B cell (primary cell): ENCODE measurements around the gene RASL10B. TPM values are rescaled to one million over a fixed set of nuclear protein-coding genes. Genes with fewer than 3 reads are reported as not detected.
"Not testable (repeated sequence)": the region's sequence is repeated elsewhere in the genome, so short reads cannot be mapped to it uniquely, and the experiment has no call there.

Experiments
- ATAC-seq: fragments of 200-7000 bp; cut with Tn5 transposase; one replicate; pipeline ENCODE4 v1.10.0; 2021; ENCODE audit warnings: low read depth, mild to moderate bottlenecking, moderate number of reproducible peaks, moderate library complexity
- CTCF ChIA-PET: fragments of 350-600 bp; sonication (Branson Sonifier 250); formaldehyde crosslinking; loops from one replicate; lab custom pipeline; 2021; ENCODE audit warnings: antibody characterized with exemption, inconsistent platforms; lab: Charles Lee
- POLR2A ChIA-PET: fragments of 350-600 bp; sonication (Branson Sonifier 250); formaldehyde crosslinking; loops from one replicate; lab custom pipeline; 2021; ENCODE audit warnings: antibody characterized with exemption; lab: Charles Lee
- DNase-seq: peaks from one replicate; pipeline ENCODE4 v3.0.0; 2013
- H2AFZ ChIP-seq: 2 replicates; pipeline ENCODE4 v1.6.1; 2012; ENCODE audit warnings: mild to moderate bottlenecking, low read depth, low read length; ENCODE audit not compliant: insufficient read depth, poor library complexity, severe bottlenecking
- H3K27ac ChIP-seq, 2 donors: 1 replicate in 1 of 2; 2 replicates in 1 of 2; pipeline ENCODE4 v1.5.1; 2012 to 2013; ENCODE audit warnings: low read length in 2 of 2, mild to moderate bottlenecking in 2 of 2, moderate library complexity in 1 of 2
- H3K27me3 ChIP-seq, 4 experiments: fragments of 200-600 bp in 1 of 4; sonication (generic) in 1 of 4; replicated peaks in 1 of 4; 1 replicate in 2 of 4; 2 replicates in 2 of 4; pipeline versions ENCODE4 v1.6.1 to v1.7.0; 2013 to 2016; ENCODE audit warnings: low read length in 3 of 4, mild to moderate bottlenecking in 2 of 4, mixed read lengths in 1 of 4, moderate library complexity in 1 of 4; ENCODE audit not compliant: insufficient read depth in 4 of 4, control insufficient read depth in 3 of 4; ENCODE audit errors: control extremely low read depth in 1 of 4
- H3K36me3 ChIP-seq, 2 experiments: replicated peaks in 1 of 2; 1 replicate in 1 of 2; 2 replicates in 1 of 2; pipeline versions ENCODE4 v1.6.1 to v1.7.1; 2013; ENCODE audit warnings: low read length in 1 of 2; ENCODE audit not compliant: insufficient read depth in 2 of 2, control insufficient read depth in 1 of 2; ENCODE audit errors: control extremely low read depth in 1 of 2, extremely low read depth in 1 of 2
- H3K4me1 ChIP-seq, 2 donors: fragments of 200-600 bp in 1 of 2; sonication (generic) in 1 of 2; 1 replicate in 1 of 2; 2 replicates in 1 of 2; pipeline versions ENCODE4 v1.5.1 to v1.6.1; 2013 to 2017; ENCODE audit warnings: low read length in 2 of 2; ENCODE audit not compliant: control insufficient read depth in 2 of 2, insufficient read depth in 2 of 2
- H3K4me2 ChIP-seq: replicated peaks from 2 replicates; pipeline ENCODE3; 2012; ENCODE audit warnings: mild to moderate bottlenecking, low read depth, low read length; ENCODE audit not compliant: poor library complexity, severe bottlenecking
- H3K4me3 ChIP-seq, 5 experiments: fragments of 200-600 bp in 1 of 5; sonication (generic) in 1 of 5; 1 replicate in 3 of 5; 2 replicates in 2 of 5; pipeline versions ENCODE4 v1.5.1 to v1.7.0; 2011 to 2016; ENCODE audit warnings: low read length in 4 of 5, mild to moderate bottlenecking in 4 of 5, low read depth in 2 of 5, control low read depth in 1 of 5, moderate library complexity in 1 of 5; ENCODE audit not compliant: insufficient read depth in 1 of 5; ENCODE audit errors: control extremely low read depth in 1 of 5, extremely low read depth in 1 of 5
- H3K79me2 ChIP-seq: fragments of 200-600 bp; sonication (generic); one replicate; pipeline ENCODE4 v1.6.0; 2016; ENCODE audit warnings: low read length; ENCODE audit not compliant: control insufficient read depth, insufficient read depth
- H3K9ac ChIP-seq: fragments of 200-600 bp; sonication (generic); 2 replicates; pipeline ENCODE4 v1.6.1; 2017; ENCODE audit warnings: mild to moderate bottlenecking, low read length, moderate library complexity
- H3K9me3 ChIP-seq, 3 donors: one replicate each; pipeline versions ENCODE4 v1.6.1 to v1.7.1; 2013; ENCODE audit warnings: low read length in 2 of 3; ENCODE audit not compliant: control insufficient read depth in 2 of 3, insufficient read depth in 1 of 3; ENCODE audit errors: control extremely low read depth in 1 of 3
- H4K20me1 ChIP-seq: 2 replicates; pipeline ENCODE4 v1.6.0; 2012; ENCODE audit warnings: mild to moderate bottlenecking, low read length; ENCODE audit not compliant: insufficient read depth, control insufficient read depth, poor library complexity, severe bottlenecking
- H3K27ac Mint-ChIP-seq: one replicate; pipeline ENCODE4 v1.8.0; 2021; ENCODE audit warnings: mixed read lengths
- H3K27me3 Mint-ChIP-seq: one replicate; pipeline ENCODE4 v1.8.0; 2021; ENCODE audit warnings: mixed read lengths
- H3K4me1 Mint-ChIP-seq: one replicate; pipeline ENCODE4 v1.8.0; 2021; ENCODE audit warnings: mixed read lengths
- H3K4me3 Mint-ChIP-seq: one replicate; pipeline ENCODE4 v1.8.0; 2021; ENCODE audit warnings: mixed read lengths
- H3K9me3 Mint-ChIP-seq: one replicate; pipeline ENCODE4 v1.8.0; 2022; ENCODE audit warnings: mixed read lengths; ENCODE audit not compliant: insufficient read depth
- EZH2 ChIP-seq: IDR thresholded peaks from 2 replicates; pipeline ENCODE4 v1.6.1; 2012; ENCODE audit warnings: borderline replicate concordance, low read depth, mild to moderate bottlenecking, moderate library complexity, low read length; ENCODE audit not compliant: insufficient read depth, poor library complexity, severe bottlenecking
- WGBS: methylation state at CpG from one replicate; pipeline ENCODE4 v1.1.5; 2013; ENCODE audit warnings: missing lambda C conversion rate; ENCODE audit not compliant: insufficient coverage; 5-methylcytosine and 5-hydroxymethylcytosine counted together
- intact Hi-C: fragments of 100-400 bp; cut with micrococcal nuclease; formaldehyde crosslinking; loops from one replicate; pipeline ENCODE4 v1.10.0; 2022
- polyA plus RNA-seq: library from polyadenylated mRNA; depleted of rRNA; stranded (reverse); fragments of >200 nt; gene quantifications from 2 replicates; pipeline ENCODE4 v1.2.3, GENCODE V29; 2012
- total RNA-seq, 2 donors: library from RNA; stranded (reverse); fragments of 120-200 nt in 1 of 2; gene quantifications; 1 replicate in 1 of 2; 2 replicates in 1 of 2; pipeline versions ENCODE4 v1.2.3 to v1.2.4, GENCODE V29; 2013 to 2022
- TF ChIP-seq, protein P1 (sequence below): fragments of 200-600 bp; IDR thresholded peaks from one replicate; pipeline ENCODE4 v1.8.0; 2022; ENCODE audit warnings: antibody characterized with exemption, mild to moderate bottlenecking

The RASL10B gene
- total and polyA plus RNA-seq, 2 donors (not counting 1 experiment from before 2014, with no cell fraction given): 0.06 TPM; not detected in 1

DNA sequence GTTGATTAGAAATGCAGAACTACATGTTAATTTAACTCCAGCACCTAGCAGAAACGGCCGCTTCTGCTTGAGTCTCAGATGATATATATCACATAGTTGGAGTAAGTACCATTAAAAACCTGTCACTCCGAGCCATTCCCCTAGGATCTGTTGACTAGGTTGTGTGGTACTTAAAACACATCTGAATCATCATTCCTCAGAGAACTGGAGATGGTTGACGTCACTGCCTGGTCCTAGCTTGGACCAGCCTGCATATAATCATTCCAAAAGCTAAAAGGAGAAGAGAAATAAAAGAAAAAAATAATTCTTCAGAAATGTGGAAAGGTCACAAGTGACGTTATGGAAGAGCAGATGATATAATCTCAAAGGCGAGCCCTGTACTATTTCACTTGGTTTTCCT lies 31.3 kb upstream of the RASL10B start:
- WGBS: 100% methylated on average over 2 of the region's 6 CpGs

GRCh38 chr17:35701491-35701890 lies 29.9 kb upstream of the RASL10B start:
- H3K36me3 ChIP-seq: peaks cover 3 to 19% of the 10 kb centered on the region in 2 experiments
- no peaks in the 10 kb centered on the region for H3K4me1 ChIP-seq
- no peak overlapping the region for H3K27ac ChIP-seq
- peaks cover 0 to 6% (median 0%) of the 10 kb centered on the region in 3 donors for H3K9me3 ChIP-seq
- H3K27me3 Mint-ChIP-seq: no peaks in the 10 kb centered on the region
- ChIA-PET CTCF (no interaction called here), POLR2A (no interaction called here)
- no peak overlapping the region for H3K4me3 ChIP-seq
- H3K4me2 ChIP-seq: no peak overlapping the region
- no peak overlapping the region for H2AFZ ChIP-seq
- 100% methylated on average over 3 of the region's 5 CpGs for WGBS
- H3K9ac ChIP-seq: no peak overlapping the region
- TF ChIP-seq EZH2: no peak
- TF ChIP-seq, protein P1, sequence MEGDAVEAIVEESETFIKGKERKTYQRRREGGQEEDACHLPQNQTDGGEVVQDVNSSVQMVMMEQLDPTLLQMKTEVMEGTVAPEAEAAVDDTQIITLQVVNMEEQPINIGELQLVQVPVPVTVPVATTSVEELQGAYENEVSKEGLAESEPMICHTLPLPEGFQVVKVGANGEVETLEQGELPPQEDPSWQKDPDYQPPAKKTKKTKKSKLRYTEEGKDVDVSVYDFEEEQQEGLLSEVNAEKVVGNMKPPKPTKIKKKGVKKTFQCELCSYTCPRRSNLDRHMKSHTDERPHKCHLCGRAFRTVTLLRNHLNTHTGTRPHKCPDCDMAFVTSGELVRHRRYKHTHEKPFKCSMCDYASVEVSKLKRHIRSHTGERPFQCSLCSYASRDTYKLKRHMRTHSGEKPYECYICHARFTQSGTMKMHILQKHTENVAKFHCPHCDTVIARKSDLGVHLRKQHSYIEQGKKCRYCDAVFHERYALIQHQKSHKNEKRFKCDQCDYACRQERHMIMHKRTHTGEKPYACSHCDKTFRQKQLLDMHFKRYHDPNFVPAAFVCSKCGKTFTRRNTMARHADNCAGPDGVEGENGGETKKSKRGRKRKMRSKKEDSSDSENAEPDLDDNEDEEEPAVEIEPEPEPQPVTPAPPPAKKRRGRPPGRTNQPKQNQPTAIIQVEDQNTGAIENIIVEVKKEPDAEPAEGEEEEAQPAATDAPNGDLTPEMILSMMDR: no peak
- H3K4me3 Mint-ChIP-seq: no peak overlapping the region
- DNase-seq (no peak), ATAC-seq (no peak)
- no peaks in the 10 kb centered on the region for H3K27me3 ChIP-seq
- intact Hi-C loops: no loop called here
- peaks cover 2% of the 10 kb centered on the region for H3K9me3 Mint-ChIP-seq
- no peak overlapping the region for H3K27ac Mint-ChIP-seq
- peaks cover 4% of the 10 kb centered on the region for H4K20me1 ChIP-seq
- H3K4me1 Mint-ChIP-seq: peaks cover 3% of the 10 kb centered on the region
- H3K79me2 ChIP-seq: no peaks in the 10 kb centered on the region

More for the DNA sequence above, 31.3 kb upstream of the RASL10B start:
- Mint-ChIP-seq H3K9me3 (peaks cover 2% of the 10 kb centered on the region), H3K27me3 (no peaks in the 10 kb centered on the region), H3K4me3 (no peak overlapping the region), H3K27ac (no peak overlapping the region), H3K4me1 (no peaks in the 10 kb centered on the region)
- H3K4me1 ChIP-seq: no peaks in the 10 kb centered on the region
- H3K4me3 ChIP-seq: no peak overlapping the region
- no peak for DNase-seq
- peaks cover 6 to 26% of the 10 kb centered on the region in 2 experiments for H3K36me3 ChIP-seq
- H2AFZ ChIP-seq: no peak overlapping the region
- H3K27ac ChIP-seq: no peak overlapping the region
- H4K20me1 ChIP-seq: peaks cover 4% of the 10 kb centered on the region
- H3K4me2 ChIP-seq: no peak overlapping the region
- no peaks in the 10 kb centered on the region for H3K79me2 ChIP-seq
- ChIA-PET POLR2A (no interaction called here), CTCF (interaction anchor here (0.9 kb wide), 1 partner anchor 47 kb away, joined by 3 read pairs; no protein-coding TSS in a partner anchor)
- H3K9ac ChIP-seq: no peak overlapping the region
- no peak for TF ChIP-seq EZH2
- TF ChIP-seq, protein P1: no peak
- no peaks in the 10 kb centered on the region for H3K27me3 ChIP-seq
- ATAC-seq: no peak
- intact Hi-C loops: no loop called here
- peaks cover 0 to 6% (median 0%) of the 10 kb centered on the region in 3 donors for H3K9me3 ChIP-seq

DNA sequence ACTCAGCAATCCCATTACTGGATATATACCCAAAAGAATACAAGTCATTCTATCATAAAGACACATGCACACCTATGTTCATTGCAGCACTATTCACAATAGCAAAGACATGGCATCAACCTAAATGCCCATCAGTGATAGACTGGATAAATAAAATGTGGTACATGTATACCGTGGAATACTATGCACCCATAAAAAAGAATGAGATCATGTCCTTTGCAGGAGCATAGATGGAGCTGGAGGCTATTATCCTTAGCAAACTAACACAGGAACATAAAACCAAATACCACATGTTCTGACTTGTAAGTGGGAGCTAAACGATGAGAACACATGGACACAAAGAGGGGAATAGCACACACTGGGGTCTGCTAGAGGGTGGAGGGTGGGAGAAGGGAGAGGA lies 28.1 kb upstream of the RASL10B start:
- POLR2A ChIA-PET, H3K9me3 Mint-ChIP-seq, DNase-seq, H3K27me3 Mint-ChIP-seq, H3K27ac ChIP-seq, H2AFZ ChIP-seq, H3K9me3 ChIP-seq, intact Hi-C loops, H3K9ac ChIP-seq, H3K4me3 Mint-ChIP-seq, ATAC-seq, H3K27ac Mint-ChIP-seq, H3K27me3 ChIP-seq, H3K79me2 ChIP-seq, H3K4me2 ChIP-seq, H3K4me1 ChIP-seq, H3K4me3 ChIP-seq, H4K20me1 ChIP-seq: not testable (repeated sequence)
- no CpG with 5 or more reads among the region's 2 CpGs for WGBS
- H3K36me3 ChIP-seq: peaks cover 3 to 13% of the 10 kb centered on the region in 2 experiments
- CTCF ChIA-PET: interaction anchor here (1.0 kb wide), 1 partner anchor 13 kb away, joined by 4 read pairs; no protein-coding TSS in a partner anchor
- peaks cover 15% of the 10 kb centered on the region for H3K4me1 Mint-ChIP-seq
